Cerebellar cortex (tissue), 1 donor: ENCODE measurements around the gene RAPGEF4.

Source experiments
- DNase-seq: peaks from one replicate; pipeline ENCODE4 v3.0.0-alpha.2; 2015; ENCODE audit warnings: low spot score

The RAPGEF4 gene

GRCh38 chr2:173095356-173095755 is 359.7 kb downstream of the RAPGEF4 start:
- no peak for DNase-seq

GRCh38 chr2:173099271-173099670 is 363.6 kb downstream of the RAPGEF4 start:
- DNase-seq: no peak

GRCh38 chr2:173099804-173100203 is 364.2 kb downstream of the RAPGEF4 start:
- no peak for DNase-seq

DNA sequence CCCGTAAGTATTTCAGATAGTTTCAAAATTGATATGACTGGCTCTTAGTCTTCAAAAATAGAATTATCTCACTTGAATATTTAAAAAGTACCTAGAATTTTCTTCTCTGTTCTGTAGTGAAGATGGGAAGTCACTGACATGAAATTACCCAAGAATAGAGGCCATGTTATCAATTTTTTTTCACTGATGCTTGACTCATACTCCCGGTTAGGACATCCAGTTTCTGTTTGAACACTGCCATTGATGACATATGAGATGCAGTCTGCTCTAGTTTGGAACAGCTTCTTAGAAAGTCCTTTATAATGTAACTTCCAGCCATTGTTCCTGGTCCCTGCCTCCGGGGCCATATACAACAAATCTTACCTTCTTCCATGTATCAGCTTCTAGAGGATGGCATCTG is 366.0 kb downstream of the RAPGEF4 start:
- no peak for DNase-seq
